Measurements from ENCODE around the gene ARL15.

DNA sequence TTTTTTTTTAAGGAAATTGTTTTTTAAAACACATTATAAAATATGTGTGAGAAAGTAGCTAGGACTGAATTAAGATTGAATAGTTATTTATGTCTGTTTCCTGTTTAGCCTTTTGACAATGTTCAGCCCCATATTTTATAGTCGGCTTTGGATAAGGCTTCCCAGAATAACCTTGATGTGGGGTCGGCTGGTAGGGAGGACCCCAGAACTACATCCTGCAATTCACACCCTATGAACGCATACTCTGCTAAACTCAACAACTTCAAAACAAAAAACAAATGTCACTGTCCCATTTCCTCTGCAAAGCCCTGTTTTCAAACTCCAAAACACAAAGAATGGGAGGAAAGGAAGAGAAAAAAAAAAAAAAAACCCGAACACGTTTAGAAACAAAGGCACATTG, 63.1 kb downstream of the ARL15 start:
- no peak for TF ChIP-seq POLR2A (IDR thresholded peaks at IDR 0.05)
- TF ChIP-seq, protein P1, sequence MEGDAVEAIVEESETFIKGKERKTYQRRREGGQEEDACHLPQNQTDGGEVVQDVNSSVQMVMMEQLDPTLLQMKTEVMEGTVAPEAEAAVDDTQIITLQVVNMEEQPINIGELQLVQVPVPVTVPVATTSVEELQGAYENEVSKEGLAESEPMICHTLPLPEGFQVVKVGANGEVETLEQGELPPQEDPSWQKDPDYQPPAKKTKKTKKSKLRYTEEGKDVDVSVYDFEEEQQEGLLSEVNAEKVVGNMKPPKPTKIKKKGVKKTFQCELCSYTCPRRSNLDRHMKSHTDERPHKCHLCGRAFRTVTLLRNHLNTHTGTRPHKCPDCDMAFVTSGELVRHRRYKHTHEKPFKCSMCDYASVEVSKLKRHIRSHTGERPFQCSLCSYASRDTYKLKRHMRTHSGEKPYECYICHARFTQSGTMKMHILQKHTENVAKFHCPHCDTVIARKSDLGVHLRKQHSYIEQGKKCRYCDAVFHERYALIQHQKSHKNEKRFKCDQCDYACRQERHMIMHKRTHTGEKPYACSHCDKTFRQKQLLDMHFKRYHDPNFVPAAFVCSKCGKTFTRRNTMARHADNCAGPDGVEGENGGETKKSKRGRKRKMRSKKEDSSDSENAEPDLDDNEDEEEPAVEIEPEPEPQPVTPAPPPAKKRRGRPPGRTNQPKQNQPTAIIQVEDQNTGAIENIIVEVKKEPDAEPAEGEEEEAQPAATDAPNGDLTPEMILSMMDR (IDR thresholded peaks at IDR 0.05), result no peak
